CD14-positive monocyte (primary cell): ENCODE measurements around the gene C2CD2. TPM values are rescaled to one million over a fixed set of nuclear protein-coding genes. Genes with fewer than 3 reads are reported as not detected.

Experiments
- DNase-seq, 3 donors: peaks; one replicate each; pipeline ENCODE4 v3.0.0-alpha.2; 2011 to 2022
- H2AFZ ChIP-seq: 2 replicates; pipeline ENCODE4 v1.6.0; 2012; ENCODE audit warnings: mild to moderate bottlenecking, low read depth, low read length, inconsistent platforms; ENCODE audit not compliant: insufficient read depth, poor library complexity, severe bottlenecking
- H3K27ac ChIP-seq, 2 donors: 1 replicate in 1 of 2; 2 replicates in 1 of 2; pipeline ENCODE4 v1.5.1; 2012 to 2013; ENCODE audit warnings: low read length in 2 of 2, control low read depth in 1 of 2, inconsistent platforms in 1 of 2, low read depth in 1 of 2, mild to moderate bottlenecking in 1 of 2
- H3K27me3 ChIP-seq, 2 donors: one replicate each; pipeline versions ENCODE4 v1.6.0 to v1.6.1; 2011 to 2013; ENCODE audit warnings: low read length in 2 of 2; ENCODE audit not compliant: control insufficient read depth in 2 of 2, insufficient read depth in 2 of 2
- H3K36me3 ChIP-seq, 2 donors: replicated peaks in 1 of 2; 1 replicate in 1 of 2; 2 replicates in 1 of 2; pipeline versions ENCODE4 v1.5.1 to v1.6.1; 2012 to 2013; ENCODE audit warnings: low read length in 2 of 2, control low read depth in 1 of 2, inconsistent platforms in 1 of 2, mild to moderate bottlenecking in 1 of 2; ENCODE audit not compliant: insufficient read depth in 2 of 2, control insufficient read depth in 1 of 2
- H3K4me1 ChIP-seq, 2 donors: 1 replicate in 1 of 2; 2 replicates in 1 of 2; pipeline versions ENCODE4 v1.5.1 to v1.6.1; 2012 to 2013; ENCODE audit warnings: low read length in 2 of 2, control low read depth in 1 of 2, inconsistent platforms in 1 of 2, mild to moderate bottlenecking in 1 of 2, moderate library complexity in 1 of 2; ENCODE audit not compliant: insufficient read depth in 2 of 2, control insufficient read depth in 1 of 2
- H3K4me2 ChIP-seq: replicated peaks from 2 replicates; pipeline ENCODE3; 2012; ENCODE audit warnings: low read length, moderate library complexity, mild to moderate bottlenecking; ENCODE audit not compliant: poor library complexity, severe bottlenecking; ENCODE audit errors: extremely low read depth
- H3K4me3 ChIP-seq, 3 experiments: fragments of 200-600 bp in 1 of 3; sonication (generic) in 1 of 3; replicated peaks in 1 of 3; 1 replicate in 2 of 3; 2 replicates in 1 of 3; pipeline ENCODE4 v1.5.1; 2011 to 2013; ENCODE audit warnings: low read length in 3 of 3, mild to moderate bottlenecking in 3 of 3, control low read depth in 2 of 3, low read depth in 2 of 3, inconsistent platforms in 1 of 3, moderate library complexity in 1 of 3
- H3K79me2 ChIP-seq: 2 replicates; pipeline ENCODE4 v1.6.0; 2012; ENCODE audit warnings: mild to moderate bottlenecking, control low read depth, inconsistent platforms, low read length, moderate library complexity; ENCODE audit not compliant: insufficient read depth
- H3K9ac ChIP-seq: 2 replicates; pipeline ENCODE4 v1.6.0; 2017; ENCODE audit warnings: low read length, mild to moderate bottlenecking; ENCODE audit not compliant: insufficient read depth, poor library complexity, severe bottlenecking
- H3K9me3 ChIP-seq, 2 donors: replicated peaks in 1 of 2; 1 replicate in 1 of 2; 2 replicates in 1 of 2; pipeline versions ENCODE4 v1.5.1 to v1.6.1; 2012 to 2013; ENCODE audit warnings: low read length in 2 of 2, control low read depth in 1 of 2; ENCODE audit not compliant: control insufficient read depth in 1 of 2, insufficient read depth in 1 of 2
- H4K20me1 ChIP-seq: 2 replicates; pipeline ENCODE4 v1.6.0; 2012; ENCODE audit warnings: mild to moderate bottlenecking, low read length, control low read depth, moderate library complexity; ENCODE audit not compliant: insufficient read depth
- H3K27ac Mint-ChIP-seq, 7 donors: one replicate each; pipeline ENCODE4 v1.8.0; 2020; ENCODE audit warnings: mild to moderate bottlenecking in 7 of 7, mixed read lengths in 7 of 7, moderate library complexity in 6 of 7, inconsistent platforms in 2 of 7
- H3K27me3 Mint-ChIP-seq, 3 donors: one replicate each; pipeline ENCODE4 v1.8.0; 2021 to 2022; ENCODE audit warnings: low read depth in 3 of 3, mild to moderate bottlenecking in 3 of 3, mixed read lengths in 3 of 3, moderate library complexity in 3 of 3, inconsistent platforms in 1 of 3
- H3K36me3 Mint-ChIP-seq, 2 donors: one replicate each; pipeline ENCODE4 v1.8.0; 2020; ENCODE audit warnings: mixed read lengths in 2 of 2, inconsistent platforms in 1 of 2, mild to moderate bottlenecking in 1 of 2
- H3K4me1 Mint-ChIP-seq: one replicate; pipeline ENCODE4 v1.8.0; 2020; ENCODE audit warnings: mild to moderate bottlenecking, mixed read lengths
- H3K4me3 Mint-ChIP-seq, 2 donors: one replicate each; pipeline ENCODE4 v1.8.0; 2020; ENCODE audit warnings: mild to moderate bottlenecking in 2 of 2, mixed read lengths in 2 of 2, moderate library complexity in 1 of 2
- H3K9me3 Mint-ChIP-seq, 7 donors: one replicate each; pipeline ENCODE4 v1.8.0; 2020 to 2022; ENCODE audit warnings: mixed read lengths in 7 of 7, mild to moderate bottlenecking in 6 of 7, moderate library complexity in 6 of 7, inconsistent platforms in 2 of 7
- CTCF ChIP-seq: fragments of 200-600 bp; IDR thresholded peaks from one replicate; pipeline ENCODE4 v1.8.0; 2022; ENCODE audit warnings: antibody characterized with exemption, mild to moderate bottlenecking
- WGBS: methylation state at CpG from one replicate; pipeline ENCODE4 v1.1.5; 2013; ENCODE audit warnings: missing lambda C conversion rate; ENCODE audit not compliant: insufficient coverage; 5-methylcytosine and 5-hydroxymethylcytosine counted together
- intact Hi-C, 2 donors: fragments of 100-400 bp; cut with micrococcal nuclease; formaldehyde crosslinking; loops; one replicate each; pipeline versions ENCODE4 v1.15.0 to v1.15.1; 2023
- polyA plus RNA-seq, 3 donors: library from polyadenylated mRNA; depleted of rRNA in 1 of 3; unstranded in 2 of 3; stranded (reverse) in 1 of 3; fragments of 300-500 nt in 2 of 3; fragments of >200 nt in 1 of 3; fragmentation: Illumina TruSeq in 2 of 3; gene quantifications; 1 replicate in 2 of 3; 2 replicates in 1 of 3; pipeline ENCODE4 v1.2.3, GENCODE V29; 2012 to 2021

The C2CD2 gene
- polyA plus RNA-seq, 3 donors, result 1.4 to 17.0 (median 3.8) TPM

GRCh38 chr21:41895643-41896493, 58.0 kb downstream of the C2CD2 start:
- WGBS, result 5% methylated on average over 17 of the region's 22 CpGs
- peaks cover 0 to 18% of the 10 kb centered on the region in 2 donors for H3K36me3 ChIP-seq
- no peak overlapping the region for H3K4me2 ChIP-seq
- H3K27me3 ChIP-seq, result no peaks in the 10 kb centered on the region
- peaks cover 0 to 3% of the 10 kb centered on the region in 2 donors for H3K4me1 ChIP-seq
- no peak for TF ChIP-seq CTCF
- H3K36me3 Mint-ChIP-seq, result peaks cover 32 to 35% of the 10 kb centered on the region in 2 donors
- H3K27ac ChIP-seq, result no peak overlapping the region
- H3K4me3 Mint-ChIP-seq, result peak overlapping the region in 1 of 2 donors; percentile 70
- H4K20me1 ChIP-seq, result no peaks in the 10 kb centered on the region
- peak in 2 of 3 donors; percentile 5 to 17 for DNase-seq
- H3K4me3 ChIP-seq, result no peak overlapping the region
- no peak overlapping the region for H3K9ac ChIP-seq
- H3K9me3 ChIP-seq, result no peaks in the 10 kb centered on the region
- H3K9me3 Mint-ChIP-seq, result no peaks in the 10 kb centered on the region
- peak overlapping the region in 3 of 7 donors; percentile 14 to 33 (median 15) for H3K27ac Mint-ChIP-seq
- intact Hi-C loops, result loop anchor here in 1 of 2 donors (1.0 kb wide), 1 partner anchor 9 kb away; no protein-coding TSS in a partner anchor
- no peaks in the 10 kb centered on the region for H3K79me2 ChIP-seq
- no peak overlapping the region for H2AFZ ChIP-seq
- H3K27me3 Mint-ChIP-seq, result peaks cover 0 to 3% (median 0%) of the 10 kb centered on the region in 3 donors
- peaks cover 15% of the 10 kb centered on the region for H3K4me1 Mint-ChIP-seq

GRCh38 chr21:41894922-41895557, 58.8 kb downstream of the C2CD2 start:
- no peaks in the 10 kb centered on the region for H4K20me1 ChIP-seq
- no peak overlapping the region for H3K4me2 ChIP-seq
- no peak overlapping the region for H3K9ac ChIP-seq
- peaks cover 0 to 3% (median 0%) of the 10 kb centered on the region in 3 donors for H3K27me3 Mint-ChIP-seq
- no peak for TF ChIP-seq CTCF
- WGBS, result 62% methylated on average over 10 of the region's 13 CpGs
- H3K36me3 ChIP-seq, result peaks cover 0 to 18% of the 10 kb centered on the region in 2 donors
- no peaks in the 10 kb centered on the region for H3K27me3 ChIP-seq
- H3K4me1 ChIP-seq, result peaks cover 0 to 2% of the 10 kb centered on the region in 2 donors
- intact Hi-C loops, result no loop called here
- no peak overlapping the region for H3K4me3 ChIP-seq
- H3K27ac ChIP-seq, result no peak overlapping the region
- no peak overlapping the region for H2AFZ ChIP-seq
- H3K9me3 Mint-ChIP-seq, result no peaks in the 10 kb centered on the region
- peak in 1 of 3 donors; percentile 5 for DNase-seq
- peak overlapping the region in 3 of 7 donors; percentile 30 to 77 (median 50) for H3K27ac Mint-ChIP-seq
- no peak overlapping the region for H3K4me3 Mint-ChIP-seq
- no peaks in the 10 kb centered on the region for H3K9me3 ChIP-seq
- H3K79me2 ChIP-seq, result no peaks in the 10 kb centered on the region
- peaks cover 27 to 33% of the 10 kb centered on the region in 2 donors for H3K36me3 Mint-ChIP-seq
- H3K4me1 Mint-ChIP-seq, result peaks cover 14% of the 10 kb centered on the region
